Activated CD4-positive, alpha-beta T cell treated with anti-CD3 and anti-CD28 coated beads for 36 hours (primary cell): Measurements from ENCODE around the gene TUBB1. TPM values are rescaled to one million over a fixed set of nuclear protein-coding genes. Genes with fewer than 3 reads are reported as not detected.
A peak's percentile ranks its signal among the peaks of the same experiment; 100 is the strongest.

Experiments used
- ATAC-seq: fragments of 200-7000 bp; cut with Tn5 transposase; one replicate; pipeline ENCODE4 v1.10.0; 2021; ENCODE audit warnings: mild to moderate bottlenecking, moderate library complexity
- CTCF ChIA-PET: fragments of 350-600 bp; sonication (Branson Sonifier 250); formaldehyde crosslinking; loops from one replicate; lab custom pipeline; 2021; ENCODE audit warnings: antibody characterized with exemption; lab: Charles Lee
- POLR2A ChIA-PET: fragments of 350-600 bp; sonication (Branson Sonifier 250); formaldehyde crosslinking; loops from one replicate; lab custom pipeline; 2021; ENCODE audit warnings: antibody characterized with exemption, inconsistent platforms; lab: Charles Lee
- DNase-seq: peaks from one replicate; pipeline ENCODE4 v3.0.0-alpha.2; 2020
- H3K27ac Mint-ChIP-seq: one replicate; pipeline ENCODE4 v1.8.0; 2021; ENCODE audit warnings: mixed read lengths
- H3K27me3 Mint-ChIP-seq: one replicate; pipeline ENCODE4 v1.8.0; 2021; ENCODE audit warnings: mixed read lengths
- H3K36me3 Mint-ChIP-seq: one replicate; pipeline ENCODE4 v1.8.0; 2021; ENCODE audit warnings: low read depth, mixed read lengths
- H3K4me1 Mint-ChIP-seq: one replicate; pipeline ENCODE4 v1.8.0; 2021; ENCODE audit warnings: mixed read lengths
- H3K4me3 Mint-ChIP-seq: one replicate; pipeline ENCODE4 v1.8.0; 2021; ENCODE audit warnings: mild to moderate bottlenecking, moderate library complexity, mixed read lengths
- H3K9me3 Mint-ChIP-seq: one replicate; pipeline ENCODE4 v1.8.0; 2021; ENCODE audit warnings: low read depth, mixed read lengths
- intact Hi-C, 2 experiments: fragments of 100-400 bp; cut with DNase I in 1 of 2; cut with micrococcal nuclease in 1 of 2; formaldehyde crosslinking; loops; one replicate each; pipeline versions ENCODE4 v1.14.2 to v1.15.1; 2022 to 2024; cut with DNase I, micrococcal nuclease
- total RNA-seq, 2 experiments: library from RNA; stranded (reverse); gene quantifications; one replicate each; pipeline ENCODE4 v1.2.3, GENCODE V29; 2021

Gene TUBB1
- total RNA-seq, 2 experiments from 2014 or later = not detected

GRCh38 chr20:59024111-59024530 is 4.9 kb downstream of the TUBB1 start:
- H3K4me1 Mint-ChIP-seq = peaks cover 43% of the 10 kb centered on the region
- H3K27me3 Mint-ChIP-seq = no peaks in the 10 kb centered on the region
- no peak overlapping the region for H3K4me3 Mint-ChIP-seq
- H3K36me3 Mint-ChIP-seq = peaks cover 39% of the 10 kb centered on the region
- ChIA-PET POLR2A (no interaction called here), CTCF (interaction anchor here (0.6 kb wide), 1 partner anchor 1156 kb away, joined by 3 read pairs; no protein-coding TSS in a partner anchor)
- DNase-seq (no peak), ATAC-seq (no peak)
- intact Hi-C loops = no loop called here
- H3K27ac Mint-ChIP-seq = no peak overlapping the region
- H3K9me3 Mint-ChIP-seq = no peaks in the 10 kb centered on the region

DNA sequence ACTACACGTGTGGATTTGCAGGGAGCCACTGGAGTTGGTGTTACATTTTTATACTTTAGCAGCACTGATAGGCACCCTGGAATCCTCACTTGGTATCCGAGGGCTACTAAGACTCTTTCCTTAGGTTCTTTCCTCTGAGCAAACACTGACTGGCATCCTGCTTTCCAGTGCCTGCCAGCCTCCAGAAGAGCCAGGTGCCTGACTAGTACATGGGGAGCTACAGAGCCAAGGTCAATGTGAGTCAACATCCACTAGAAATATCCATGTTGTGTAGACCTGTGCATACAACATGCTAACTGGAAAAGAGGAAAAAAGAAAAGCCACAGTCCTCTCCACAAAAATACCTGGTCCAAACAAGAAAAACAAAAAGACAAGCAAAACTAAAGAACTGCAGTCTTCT is 5.9 kb downstream of the TUBB1 start:
- peaks cover 46% of the 10 kb centered on the region for H3K36me3 Mint-ChIP-seq
- peaks cover 52% of the 10 kb centered on the region for H3K4me1 Mint-ChIP-seq
- no peak overlapping the region for H3K4me3 Mint-ChIP-seq
- H3K27ac Mint-ChIP-seq = no peak overlapping the region
- no peaks in the 10 kb centered on the region for H3K27me3 Mint-ChIP-seq
- ATAC-seq (no peak), DNase-seq (no peak)
- intact Hi-C loops = no loop called here
- ChIA-PET CTCF (interaction anchor here (0.7 to 1.1 kb wide), 3 partner anchors 10 to 408 kb away, joined by 3 read pairs; no protein-coding TSS in a partner anchor), POLR2A (no interaction called here)
- H3K9me3 Mint-ChIP-seq = no peaks in the 10 kb centered on the region

DNA sequence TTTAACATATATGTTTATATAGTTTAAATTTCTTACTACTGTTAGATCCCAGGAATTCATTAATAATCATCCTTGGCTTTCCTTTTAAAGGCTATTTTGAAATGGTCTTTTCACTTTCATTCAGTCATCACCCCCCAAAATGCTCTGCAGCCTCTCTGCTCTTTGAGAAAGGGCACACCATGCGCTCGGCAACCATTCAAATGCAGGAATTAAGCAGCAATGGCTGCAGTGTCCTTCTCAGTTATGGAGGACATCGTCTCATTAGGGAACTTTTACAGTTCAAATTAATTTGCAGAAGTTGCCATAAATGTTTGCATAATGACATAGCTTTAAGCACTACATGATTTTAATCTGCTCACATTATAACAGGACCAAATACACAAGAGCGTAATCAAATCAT is 6.3 kb downstream of the TUBB1 start:
- intact Hi-C loops = no loop called here
- no peaks in the 10 kb centered on the region for H3K9me3 Mint-ChIP-seq
- H3K27ac Mint-ChIP-seq = peak overlapping the region; percentile 1
- ATAC-seq (no peak), DNase-seq (no peak)
- H3K27me3 Mint-ChIP-seq = no peaks in the 10 kb centered on the region
- peaks cover 56% of the 10 kb centered on the region for H3K4me1 Mint-ChIP-seq
- H3K4me3 Mint-ChIP-seq = no peak overlapping the region
- POLR2A ChIA-PET = no interaction called here
- CTCF ChIA-PET = interaction anchor here (0.7 to 1.1 kb wide), 3 partner anchors 11 to 408 kb away, joined by 3 read pairs; no protein-coding TSS in a partner anchor
- H3K36me3 Mint-ChIP-seq = peaks cover 51% of the 10 kb centered on the region

GRCh38 chr20:59026904-59027740 is 7.9 kb downstream of the TUBB1 start:
- ChIA-PET CTCF (no interaction called here), POLR2A (no interaction called here)
- Mint-ChIP-seq H3K4me3 (no peak overlapping the region), H3K4me1 (peaks cover 55% of the 10 kb centered on the region), H3K27me3 (no peaks in the 10 kb centered on the region), H3K9me3 (no peaks in the 10 kb centered on the region), H3K27ac (peak overlapping the region; percentile 19), H3K36me3 (peaks cover 64% of the 10 kb centered on the region)
- DNase-seq (no peak), ATAC-seq (no peak)
- intact Hi-C loops = no loop called here

DNA sequence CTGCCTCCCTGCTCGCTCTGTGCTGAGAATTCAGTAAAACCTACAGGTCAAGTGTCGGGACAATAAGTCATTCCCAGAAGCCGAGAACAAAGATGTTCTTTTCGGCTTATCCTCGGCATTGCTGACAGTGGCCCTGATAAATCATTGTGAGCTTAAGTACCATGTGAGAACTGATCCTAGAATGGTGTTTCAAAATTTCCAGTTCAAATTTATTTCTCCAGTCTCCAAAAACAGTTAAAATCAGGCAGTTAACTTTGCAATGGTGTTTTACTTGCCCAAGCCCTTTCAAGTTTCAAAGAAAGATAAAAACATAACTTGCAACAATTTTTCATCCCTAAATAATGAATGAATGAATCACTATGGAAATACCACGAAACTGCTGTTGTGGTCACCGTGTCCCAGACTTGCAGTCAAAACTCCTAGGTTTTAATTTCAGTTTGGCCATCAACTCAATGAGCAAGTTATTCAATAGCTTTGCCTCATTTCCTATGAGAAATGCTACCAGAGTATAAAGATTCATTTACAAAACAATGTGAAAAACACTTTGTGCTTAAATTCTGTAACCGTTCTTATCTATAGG is 8.6 kb downstream of the TUBB1 start:
- Mint-ChIP-seq H3K4me3 (no peak overlapping the region), H3K27ac (peak overlapping the region; percentile 44), H3K36me3 (peaks cover 64% of the 10 kb centered on the region), H3K4me1 (peaks cover 58% of the 10 kb centered on the region), H3K27me3 (no peaks in the 10 kb centered on the region), H3K9me3 (no peaks in the 10 kb centered on the region)
- ChIA-PET POLR2A (no interaction called here), CTCF (interaction anchor here (1.1 kb wide), 1 partner anchor 155 kb away, joined by 3 read pairs; no protein-coding TSS in a partner anchor)
- DNase-seq (no peak), ATAC-seq (no peak)
- intact Hi-C loops = loop anchor here in 1 of 2 experiments (2.0 kb wide), 1 partner anchor 371 kb away; no protein-coding TSS in a partner anchor

- intact Hi-C loops = loop anchor here in 1 of 2 experiments (2.0 kb wide), 1 partner anchor 372 kb away; no protein-coding TSS in a partner anchor
- H3K4me3 Mint-ChIP-seq = peak overlapping the region; percentile 87
- peaks cover 63% of the 10 kb centered on the region for H3K4me1 Mint-ChIP-seq
- no peak for DNase-seq
- H3K27ac Mint-ChIP-seq = peak overlapping the region; percentile 82
- POLR2A ChIA-PET = no interaction called here
- H3K27me3 Mint-ChIP-seq = no peaks in the 10 kb centered on the region
- peaks cover 67% of the 10 kb centered on the region for H3K36me3 Mint-ChIP-seq
- H3K9me3 Mint-ChIP-seq = no peaks in the 10 kb centered on the region
- CTCF ChIA-PET = interaction anchor here (0.7 to 1.1 kb wide), 2 partner anchors 154 to 376 kb away, joined by 3 read pairs; no protein-coding TSS in a partner anchor
- ATAC-seq = no peak
Measured at GRCh38 chr20:59028812-59029211, 9.6 kb downstream of the TUBB1 start.

DNA sequence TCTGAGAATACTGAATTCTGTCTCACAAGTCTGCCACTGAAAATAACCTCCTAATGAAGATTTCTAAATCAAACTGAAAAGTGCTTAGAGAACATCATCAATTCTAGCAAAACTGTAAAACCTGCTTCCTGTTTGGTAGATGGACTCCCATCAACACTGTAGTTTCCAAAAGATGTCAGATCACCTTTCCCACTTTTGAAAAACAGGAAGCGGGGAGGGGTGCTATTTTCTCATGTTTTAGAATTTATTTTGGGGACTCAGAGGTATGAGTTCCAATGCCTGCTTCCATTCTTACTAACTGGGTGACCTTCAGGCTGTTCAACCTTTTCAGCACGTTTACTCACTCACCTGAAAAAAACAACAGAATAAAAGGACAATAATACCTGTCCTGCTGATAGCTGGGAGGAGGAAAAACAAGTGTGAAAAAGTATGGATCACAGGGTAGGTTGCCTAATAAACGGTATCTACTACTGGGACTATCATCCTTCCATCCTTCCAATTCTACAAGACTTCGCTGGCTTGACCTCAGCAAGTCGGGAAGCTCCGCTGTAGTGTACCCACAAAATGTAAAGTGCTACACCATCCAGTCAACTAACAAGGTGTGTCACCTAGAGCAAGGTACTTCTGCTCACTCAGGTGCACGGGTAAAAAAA is 11.8 kb downstream of the TUBB1 start:
- POLR2A ChIA-PET = interaction anchor here (0.6 to 1.7 kb wide), 5 partner anchors 22 to 293 kb away, joined by 3 to 7 read pairs (median 3); no protein-coding TSS in a partner anchor
- CTCF ChIA-PET = interaction anchor here (0.9 to 1.1 kb wide), 4 partner anchors 11 to 176 kb away, joined by 3 to 5 read pairs (median 4); no protein-coding TSS in a partner anchor
- peak overlapping the region; percentile 96 for H3K27ac Mint-ChIP-seq

DNA sequence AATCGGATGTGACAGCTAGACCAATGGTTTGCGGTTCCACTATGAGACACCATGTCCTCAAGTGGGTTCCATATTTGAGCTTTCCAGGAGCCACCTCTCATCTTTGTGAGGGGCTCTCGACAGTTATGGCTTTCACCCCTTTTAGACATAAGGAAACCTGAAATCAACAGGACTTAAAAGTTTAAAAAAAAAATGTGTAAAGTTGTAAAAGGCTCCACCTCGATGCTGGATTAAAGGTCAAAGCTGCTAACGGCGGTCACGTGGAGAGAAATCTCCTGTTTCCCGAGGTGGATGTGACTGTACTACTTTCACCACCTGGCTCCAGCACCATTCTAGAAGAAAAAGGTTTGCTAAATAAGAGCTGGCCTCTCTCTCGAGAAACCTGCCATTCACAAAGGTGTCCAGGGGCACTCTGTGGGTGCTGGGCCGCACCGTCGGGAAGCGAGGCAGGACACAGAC is 12.4 kb downstream of the TUBB1 start:
- DNase-seq (peak; percentile 33), ATAC-seq (no peak)
- intact Hi-C loops = loop anchor here (1.0 to 5.0 kb wide), 15 partner anchors 11 to 1639 kb away; partner anchors contain the start of genes NELFCD (in 2 of the 2), PRELID3B (in 2 of the 2), CTSZ (in 1 of the 2) and RAB22A (in 1 of the 2)
- peaks cover 70% of the 10 kb centered on the region for H3K36me3 Mint-ChIP-seq
- H3K9me3 Mint-ChIP-seq = no peaks in the 10 kb centered on the region
- ChIA-PET POLR2A (interaction anchor here (0.6 to 1.7 kb wide), 11 partner anchors 11 to 597 kb away, joined by 3 to 16 read pairs (median 4); partner anchors contain the start of gene PRELID3B), CTCF (interaction anchor here (0.8 to 1.4 kb wide), 7 partner anchors 10 to 190 kb away, joined by 3 to 5 read pairs (median 4); no protein-coding TSS in a partner anchor)
- no peaks in the 10 kb centered on the region for H3K27me3 Mint-ChIP-seq
- H3K27ac Mint-ChIP-seq = peak overlapping the region; percentile 96
- peak overlapping the region; percentile 87 for H3K4me3 Mint-ChIP-seq
- H3K4me1 Mint-ChIP-seq = peaks cover 73% of the 10 kb centered on the region

More for the DNA sequence above, 11.8 kb downstream of the TUBB1 start:
- no peaks in the 10 kb centered on the region for H3K9me3 Mint-ChIP-seq
- ATAC-seq (no peak), DNase-seq (no peak)
- H3K36me3 Mint-ChIP-seq = peaks cover 67% of the 10 kb centered on the region
- peak overlapping the region; percentile 87 for H3K4me3 Mint-ChIP-seq
- no peaks in the 10 kb centered on the region for H3K27me3 Mint-ChIP-seq
- H3K4me1 Mint-ChIP-seq = peaks cover 73% of the 10 kb centered on the region
- intact Hi-C loops = loop anchor here (5.0 kb wide), 5 partner anchors 41 to 1639 kb away; partner anchors contain the start of genes NELFCD (in 1 of the 2) and RBM38 (in 1 of the 2)

- Mint-ChIP-seq H3K36me3 (peaks cover 70% of the 10 kb centered on the region), H3K27me3 (no peaks in the 10 kb centered on the region), H3K27ac (peak within 1 kb of the TSS; percentile 96), H3K4me1 (peaks cover 73% of the 10 kb centered on the region), H3K9me3 (no peaks in the 10 kb centered on the region), H3K4me3 (peak within 1 kb of the TSS; percentile 87)
- DNase-seq (peak; percentile 98), ATAC-seq (peak; percentile 95)
- ChIA-PET POLR2A (interaction anchor here (0.5 to 1.7 kb wide), 20 partner anchors 8 to 675 kb away, joined by 3 to 16 read pairs (median 3); partner anchors contain the start of genes NELFCD and PRELID3B), CTCF (interaction anchor here (0.8 to 1.4 kb wide), 8 partner anchors 10 to 190 kb away, joined by 3 to 6 read pairs (median 4); no protein-coding TSS in a partner anchor)
- intact Hi-C loops = loop anchor here (1.0 to 5.0 kb wide), 15 partner anchors 10 to 1640 kb away; partner anchors contain the start of genes NELFCD (in 2 of the 2), PRELID3B (in 2 of the 2), CTSZ (in 1 of the 2) and RAB22A (in 1 of the 2)
Measured at GRCh38 chr20:59032023-59032712, 12.9 kb downstream of the TUBB1 start, which contains the start of gene ATP5F1E. TSS of gene ATP5F1E (minus strand) at chr20:59032335. CDS start at chr20:59032251, 84 bp downstream.
